HG02588 (cell line): ENCODE results near the gene SPINDOC.
A peak's percentile ranks its signal among the peaks of the same experiment; 100 is the strongest.
"Not testable (repeated sequence)": the region's sequence is repeated elsewhere in the genome, so short reads cannot be mapped to it uniquely, and the experiment has no call there.

Experiments used
- ATAC-seq: cut with Tn5 transposase; IDR thresholded peaks from one replicate; pipeline ENCODE4 v1.9.1; 2021; ENCODE audit warnings: mild to moderate bottlenecking, moderate library complexity; ENCODE audit not compliant: unreplicated experiment

SPINDOC gene

GRCh38 chr11:63849691-63850090 is 36.4 kb downstream of the SPINDOC start:
- ATAC-seq, result no peak

- ATAC-seq, result no peak
Observed at GRCh38 chr11:63850920-63851319, 37.7 kb downstream of the SPINDOC start.

- no peak for ATAC-seq
Observed at GRCh38 chr11:63851364-63851763, 38.1 kb downstream of the SPINDOC start.

GRCh38 chr11:63853476-63853875 is 40.2 kb downstream of the SPINDOC start:
- ATAC-seq, result no peak

- ATAC-seq, result no peak
Observed at GRCh38 chr11:63854696-63855095, 41.4 kb downstream of the SPINDOC start.

GRCh38 chr11:63855975-63856374 is 42.7 kb downstream of the SPINDOC start:
- ATAC-seq, result no peak

GRCh38 chr11:63858628-63859550 is 45.6 kb downstream of the SPINDOC start:
- ATAC-seq, result no peak

- no peak for ATAC-seq
Observed at GRCh38 chr11:63862923-63863322, 49.7 kb downstream of the SPINDOC start.

GRCh38 chr11:63863620-63864019 is 50.4 kb downstream of the SPINDOC start:
- not testable (repeated sequence) for ATAC-seq

- ATAC-seq, result peak; percentile 53
Observed at GRCh38 chr11:63866211-63866610, 53.0 kb downstream of the SPINDOC start.

GRCh38 chr11:63867511-63867910 is 54.3 kb downstream of the SPINDOC start:
- no peak for ATAC-seq

- no peak for ATAC-seq
Observed at GRCh38 chr11:63868399-63869064, 55.3 kb downstream of the SPINDOC start.

- ATAC-seq, result no peak
Observed at GRCh38 chr11:63869171-63869591, 55.9 kb downstream of the SPINDOC start.

- ATAC-seq, result no peak
Observed at GRCh38 chr11:63869683-63870082, 56.4 kb downstream of the SPINDOC start.

GRCh38 chr11:63870351-63871140 is 57.3 kb downstream of the SPINDOC start:
- ATAC-seq, result no peak

- peak; percentile 87 for ATAC-seq
Observed at GRCh38 chr11:63871962-63872799, 58.9 kb downstream of the SPINDOC start.

GRCh38 chr11:63872800-63873197 is 59.5 kb downstream of the SPINDOC start:
- ATAC-seq, result no peak

- no peak for ATAC-seq
Observed at GRCh38 chr11:63873311-63873710, 60.1 kb downstream of the SPINDOC start.

GRCh38 chr11:63874511-63874910 is 61.3 kb downstream of the SPINDOC start:
- no peak for ATAC-seq

GRCh38 chr11:63875506-63876065 is 62.3 kb downstream of the SPINDOC start:
- no peak for ATAC-seq
